Body of pancreas (tissue), 4 donors: ENCODE results near the gene FAM162A.

Experiments
- CTCF ChIP-seq, 7 experiments: fragments of 450-650 bp in 4 of 7; fragments of 200-600 bp in 3 of 7; sonication (generic) in 3 of 7; IDR thresholded peaks; one replicate each; pipeline ENCODE4 v1.5.1; 2016 to 2019; ENCODE audit warnings: antibody characterized with exemption in 7 of 7
- POLR2A ChIP-seq, 3 donors: fragments of 450-650 bp; IDR thresholded peaks; one replicate each; pipeline ENCODE4 v1.6.1; 2016; ENCODE audit warnings: antibody characterized with exemption in 3 of 3, mild to moderate bottlenecking in 2 of 3

DNA sequence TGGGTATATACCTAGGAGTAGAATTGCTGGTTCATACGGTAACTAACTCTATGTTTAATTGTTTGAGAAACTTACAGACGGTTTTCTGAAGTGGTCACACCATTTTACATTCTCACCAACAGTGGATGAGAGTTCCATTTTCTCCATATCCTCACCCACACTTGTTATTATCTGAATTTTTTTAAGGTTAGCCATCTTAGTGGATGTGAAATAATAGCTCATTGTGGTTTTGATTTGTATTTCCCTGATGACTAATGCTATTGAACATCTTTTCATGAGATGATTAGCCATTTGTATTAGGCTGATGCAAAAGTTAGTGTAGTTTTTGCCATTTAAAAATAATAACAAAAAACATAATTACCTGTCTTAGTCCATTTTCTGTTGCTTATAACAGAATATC, 40.3 kb upstream of the FAM162A start:
- TF ChIP-seq CTCF (IDR thresholded peaks at IDR 0.05) (no peak), POLR2A (IDR thresholded peaks at IDR 0.05) (no peak)
